Activated gamma-delta T cell treated with anti-CD3 and anti-CD28 coated beads, Interleukin-2, amount 50 U/mL, for 16 hours (primary cell): ENCODE data around the gene SMIM38.

Experiments
- DNase-seq: peaks from one replicate; pipeline ENCODE4 v3.0.0-alpha.2; 2020; ENCODE audit warnings: low read depth

Gene SMIM38

GRCh38 chr11:69155302-69156234, at the start of gene SMIM38:
TSS of gene SMIM38 (plus strand) at chr11:69155935. CDS start at chr11:69157847, 1,912 bp downstream.
- DNase-seq: no peak

GRCh38 chr11:69106031-69106811, 49.5 kb upstream of the SMIM38 start:
- DNase-seq: no peak

GRCh38 chr11:69107413-69107812, 48.3 kb upstream of the SMIM38 start:
- DNase-seq: no peak

- no peak for DNase-seq
These were observed 47.7 kb upstream of the SMIM38 start for GRCh38 chr11:69108030-69108429.

- DNase-seq: no peak
These were observed 47.2 kb upstream of the SMIM38 start for GRCh38 chr11:69108559-69108958.

DNA sequence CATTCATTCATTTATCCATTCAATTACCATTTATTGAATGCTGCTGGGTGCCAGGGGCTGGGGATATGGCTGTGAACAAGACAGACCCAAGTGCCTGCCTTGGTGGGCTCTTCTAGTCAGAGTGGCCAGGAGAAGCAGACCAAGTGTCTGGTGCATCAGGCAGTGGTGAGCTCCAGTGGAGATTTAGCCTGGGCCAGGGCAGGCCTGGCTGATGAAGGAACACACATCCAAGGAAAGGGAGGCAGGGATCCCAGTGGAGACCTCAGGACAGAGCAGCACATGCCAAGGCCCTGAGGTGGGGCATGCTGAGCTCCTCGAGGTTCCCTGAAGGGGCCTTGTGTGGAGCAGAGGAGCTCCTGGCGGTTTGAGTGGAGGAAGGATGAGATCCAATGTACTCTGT, 46.6 kb upstream of the SMIM38 start:
- DNase-seq: no peak

- DNase-seq: no peak
These were observed 45.3 kb upstream of the SMIM38 start for GRCh38 chr11:69110451-69110850.

- no peak for DNase-seq
These were observed 43.9 kb upstream of the SMIM38 start for GRCh38 chr11:69111624-69112542.

GRCh38 chr11:69113226-69113625, 42.5 kb upstream of the SMIM38 start:
- DNase-seq: no peak

DNA sequence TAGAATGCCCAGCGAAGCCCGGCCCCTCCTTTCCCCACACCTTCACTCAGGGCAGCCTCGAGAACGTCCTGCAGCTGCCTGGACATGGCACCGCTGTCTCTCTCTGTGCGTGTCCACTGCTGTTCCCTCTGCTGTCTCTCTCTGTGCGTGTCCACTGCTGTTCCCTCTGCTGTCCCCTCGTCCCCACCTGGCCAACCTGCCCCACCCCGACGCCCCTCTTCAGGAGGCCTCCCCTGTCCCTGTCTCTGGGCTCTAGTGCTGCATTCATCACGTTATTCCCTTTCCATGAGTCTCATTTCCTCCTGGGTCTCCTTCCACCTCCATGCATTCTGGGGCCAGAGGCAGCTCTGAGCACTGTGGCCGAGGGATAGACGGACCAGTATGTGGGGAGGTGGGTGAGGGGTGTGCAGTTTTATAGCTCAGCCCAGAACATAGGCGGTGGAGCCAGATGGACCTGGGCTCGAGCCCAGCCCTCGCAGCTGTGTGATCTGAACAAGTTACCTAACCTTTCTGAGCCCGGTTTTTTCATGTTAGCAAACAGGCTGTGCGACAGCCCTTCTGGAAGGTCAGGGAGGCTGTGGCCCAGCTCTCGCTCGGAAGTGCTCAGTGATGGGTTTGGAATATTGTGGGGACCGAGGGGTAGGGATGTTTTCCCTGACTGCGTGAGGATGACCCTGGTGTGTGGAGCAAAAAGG, 41.9 kb upstream of the SMIM38 start:
- DNase-seq: no peak

- DNase-seq: no peak
These were observed 41.4 kb upstream of the SMIM38 start for GRCh38 chr11:69114362-69114761.

- no peak for DNase-seq
These were observed 40.8 kb upstream of the SMIM38 start for GRCh38 chr11:69114811-69115523.

DNA sequence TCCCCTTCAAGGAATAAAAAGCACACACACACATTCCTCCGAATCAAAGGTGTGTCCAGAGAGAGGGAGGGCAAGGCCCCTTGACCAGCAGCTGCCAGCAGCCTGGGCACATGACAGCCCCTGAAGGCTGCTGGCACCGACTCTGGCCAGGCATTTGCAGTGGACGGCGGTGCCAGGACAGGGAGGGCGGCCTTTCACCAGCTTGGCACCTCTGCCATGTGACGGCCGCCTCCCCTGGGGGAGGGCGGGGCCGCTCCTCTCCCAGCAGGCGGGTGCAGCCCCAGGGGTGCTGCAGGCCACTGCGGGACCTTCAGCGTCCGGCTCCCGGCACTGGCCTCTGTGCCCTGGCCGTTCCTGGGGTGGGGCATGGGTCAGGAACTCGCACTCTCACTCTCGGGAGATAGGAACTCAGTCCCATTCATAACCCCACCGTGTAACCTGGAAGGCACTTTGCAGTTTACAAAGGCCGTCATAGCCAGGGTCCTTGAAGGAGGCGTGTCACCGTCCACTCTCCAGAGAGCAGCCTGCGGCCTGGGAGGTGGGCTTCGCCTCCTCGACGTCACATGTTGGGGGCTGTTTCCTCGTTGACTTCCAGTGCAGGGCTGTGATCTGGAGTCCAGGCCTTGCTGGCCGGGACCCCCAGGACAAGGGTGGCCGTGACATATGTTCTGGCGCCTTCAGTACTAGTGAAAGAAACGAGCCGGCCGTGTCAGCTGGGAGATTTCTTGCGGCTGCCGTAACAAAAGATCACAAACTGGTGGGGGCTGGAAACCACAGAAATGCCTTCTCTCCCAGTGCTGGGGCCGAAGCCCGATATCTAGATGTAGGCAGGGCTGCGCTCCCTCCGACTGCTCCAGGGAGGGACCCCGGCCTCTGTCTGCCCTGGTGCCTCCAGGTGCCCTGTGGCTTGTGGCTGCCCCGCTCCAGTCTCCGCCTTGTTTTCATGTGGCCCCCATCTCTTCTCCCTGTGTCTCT, 39.9 kb upstream of the SMIM38 start:
- no peak for DNase-seq

- no peak for DNase-seq
These were observed 39.1 kb upstream of the SMIM38 start for GRCh38 chr11:69116671-69117070.

DNA sequence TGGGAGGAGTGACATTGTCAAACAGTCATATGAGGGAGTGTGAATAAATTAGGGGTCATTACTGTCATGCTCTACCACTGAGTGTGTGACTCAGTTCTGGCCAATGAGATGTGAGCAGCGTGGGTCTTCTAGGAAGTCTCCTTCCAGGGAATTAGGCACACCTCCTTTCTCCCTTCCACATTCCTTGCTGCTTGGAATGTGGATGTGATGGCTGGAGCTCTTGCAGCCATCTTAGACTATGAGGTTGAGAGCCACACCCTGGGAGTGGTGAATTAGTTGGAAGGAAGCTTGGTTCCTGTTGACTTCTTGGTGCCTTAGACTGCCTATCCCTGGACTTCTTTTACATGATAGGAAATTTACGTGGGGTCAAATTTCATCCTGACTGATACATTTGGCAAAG, 36.5 kb upstream of the SMIM38 start:
- no peak for DNase-seq

DNA sequence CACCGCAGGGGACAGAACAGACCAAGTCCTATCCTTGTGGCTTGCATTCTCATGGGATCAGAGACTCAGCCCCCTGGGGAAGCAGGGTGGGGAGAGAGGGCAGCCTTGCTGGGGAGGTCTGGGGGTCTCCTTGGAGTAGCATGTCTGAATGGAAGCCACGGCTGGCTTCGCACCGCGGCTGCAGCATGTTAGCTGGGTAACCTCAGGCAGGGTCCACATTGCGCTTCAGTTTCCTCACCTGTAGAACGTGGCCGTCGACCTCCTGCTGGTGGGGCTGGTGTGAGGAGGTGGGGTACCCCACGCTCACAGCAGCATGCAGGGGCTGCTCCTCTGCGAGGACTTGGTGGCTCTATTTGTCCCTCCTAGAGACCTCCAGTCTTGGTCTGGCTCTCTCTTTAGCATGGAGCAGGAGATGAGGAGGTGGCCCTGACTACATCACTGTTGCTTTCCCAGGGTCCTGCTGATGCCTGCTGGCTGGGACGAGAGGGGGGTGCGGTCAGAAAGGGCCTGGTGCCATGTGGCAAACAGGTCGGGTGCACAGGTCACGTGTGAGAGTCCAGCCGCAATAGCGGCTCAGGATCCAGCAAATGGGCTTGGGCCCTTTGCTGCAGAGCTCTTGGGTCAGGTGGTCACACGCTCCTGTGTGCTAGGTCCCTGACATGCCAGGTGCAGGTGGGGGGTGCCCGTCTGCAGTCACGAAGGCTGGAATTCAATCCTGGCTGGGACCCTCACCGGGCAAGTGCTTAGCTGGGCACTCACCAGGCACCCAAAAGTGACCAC, 35.4 kb upstream of the SMIM38 start:
- DNase-seq: no peak

DNA sequence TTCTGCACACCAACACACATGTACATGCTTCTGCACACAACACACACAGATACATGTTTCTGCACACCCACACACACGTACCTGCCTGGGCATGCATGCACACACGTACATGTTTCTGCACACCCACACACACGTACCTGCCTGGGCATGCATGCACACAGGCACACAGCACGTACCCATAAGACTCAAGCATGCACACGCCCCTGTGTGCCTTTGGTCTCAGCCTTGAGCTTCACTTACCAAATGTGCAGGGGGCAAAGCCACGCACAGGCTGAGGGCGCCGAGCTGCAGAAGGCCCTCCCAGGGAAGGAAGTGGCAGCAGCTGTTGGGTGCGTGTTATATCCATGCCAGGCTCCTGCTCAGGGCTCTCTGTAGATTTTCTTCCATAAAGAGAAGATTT, 34.7 kb upstream of the SMIM38 start:
- DNase-seq: no peak

GRCh38 chr11:69121621-69122325, 34.0 kb upstream of the SMIM38 start:
- no peak for DNase-seq
